BJ (cell line): ENCODE data around the gene ZBTB24. TPM values are rescaled to one million over a fixed set of nuclear protein-coding genes. Genes with fewer than 3 reads are reported as not detected.

Experiments
- CTCF ChIA-PET: fragments of 350-600 bp; formaldehyde crosslinking; extraction: SDS; loops from one replicate; lab custom pipeline; 2021; ENCODE audit warnings: antibody characterized with exemption, inconsistent platforms; lab: Yijun Ruan, JAX
- POLR2A ChIA-PET: fragments of 300-600 bp; sonication (Branson Sonifier 250); formaldehyde crosslinking; extraction: SDS; loops from one replicate; lab custom pipeline; 2021; ENCODE audit warnings: antibody characterized with exemption; lab: Charles Lee
- DNase-seq: peaks from one replicate; pipeline ENCODE4 v3.0.0-alpha.2; 2011; ENCODE audit warnings: low read depth
- H3K27me3 ChIP-seq: 2 replicates; pipeline ENCODE4 v1.6.0; 2011; ENCODE audit warnings: low read length; ENCODE audit not compliant: control insufficient read depth, insufficient read depth
- H3K36me3 ChIP-seq: 2 replicates; pipeline ENCODE4 v1.5.1; 2011; ENCODE audit warnings: low read length; ENCODE audit not compliant: control insufficient read depth, insufficient read depth
- H3K4me3 ChIP-seq: 2 replicates; pipeline ENCODE4 v1.5.1; 2011; ENCODE audit warnings: low read depth, mild to moderate bottlenecking, control low read depth, low read length
- polyA minus RNA-seq: library from RNA; depleted of rRNA, polyadenylated mRNA; stranded (reverse); fragments of >200 nt; gene quantifications from 2 replicates; pipeline ENCODE4 v1.2.3, GENCODE V29; 2011; rRNA and poly(A)+ RNA removed
- polyA plus RNA-seq: library from polyadenylated mRNA; depleted of rRNA; stranded (reverse); fragments of >200 nt; gene quantifications from 2 replicates; pipeline ENCODE4 v1.2.3, GENCODE V29; 2011; rRNA removed
- TF ChIP-seq, protein P1 (sequence below): IDR thresholded peaks from 2 replicates; pipeline ENCODE4 v1.5.1; 2011; ENCODE audit warnings: low read depth, mild to moderate bottlenecking, control low read depth, inconsistent platforms, low read length, moderate library complexity; ENCODE audit not compliant: insufficient read depth

The ZBTB24 gene
- polyA plus RNA-seq (3.0 and 3.7 TPM in 2 replicates), polyA minus RNA-seq (3.9 and 4.6 TPM in 2 replicates)

DNA sequence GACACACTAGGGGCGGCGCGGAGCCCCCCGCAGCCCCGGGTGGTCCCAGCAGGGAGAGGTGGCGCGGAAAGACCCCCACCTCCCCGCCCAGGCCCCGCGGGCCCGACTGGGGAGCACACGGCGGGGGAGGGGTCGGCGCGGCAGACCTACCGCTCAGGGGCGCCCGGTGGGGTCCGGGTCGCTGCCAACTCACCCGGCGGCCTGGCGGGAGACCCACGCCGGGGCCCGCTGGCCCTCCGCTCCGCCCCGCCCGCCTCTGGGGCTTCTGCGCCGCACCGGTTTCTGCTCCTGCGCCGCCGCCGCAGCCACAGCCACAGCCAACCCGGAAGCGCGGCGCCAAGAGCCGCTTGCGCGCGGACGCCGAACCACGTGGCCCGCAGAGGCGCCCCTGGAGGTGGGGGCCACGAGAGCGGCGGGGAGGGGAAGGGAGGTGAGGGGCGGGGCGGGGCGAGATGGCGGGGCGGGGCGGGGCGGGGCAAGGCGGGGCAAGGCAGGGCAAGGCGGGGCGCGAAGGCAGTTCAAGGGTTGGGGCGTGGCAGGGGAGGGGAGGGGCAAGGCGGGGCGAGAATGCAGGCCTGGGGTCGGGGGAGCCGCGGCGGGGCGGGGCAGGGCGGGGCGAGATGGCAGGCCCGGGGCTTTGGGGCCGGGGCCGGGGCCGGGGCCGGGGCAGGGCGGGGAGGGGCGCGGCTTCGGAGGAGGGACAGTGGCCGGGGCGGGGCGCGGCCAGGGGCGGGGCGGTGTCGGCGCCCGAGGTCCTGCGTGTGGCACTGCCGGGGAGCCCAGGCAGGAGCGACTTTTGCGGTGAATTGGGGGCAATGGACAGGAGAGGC is at the start of gene ZBTB24:
ZBTB24 (minus strand) TSS at position 315 of the 830 bp plus-strand sequence. CDS start 1,193 bp downstream, outside the sequence.
- 0 out of 2 replicates have a peak, but pooled peaks cover 1% of the 10 kb centered on the region for H3K27me3 ChIP-seq
- H3K36me3 ChIP-seq: peaks cover 4% of the 10 kb centered on the region; the same call in 1 of the 2 replicates
- ChIA-PET CTCF (no interaction called here), POLR2A (no interaction called here)
- peak within 1 kb of the TSS; percentile 86 for H3K4me3 ChIP-seq
- no peak for DNase-seq
- TF ChIP-seq, protein P1, sequence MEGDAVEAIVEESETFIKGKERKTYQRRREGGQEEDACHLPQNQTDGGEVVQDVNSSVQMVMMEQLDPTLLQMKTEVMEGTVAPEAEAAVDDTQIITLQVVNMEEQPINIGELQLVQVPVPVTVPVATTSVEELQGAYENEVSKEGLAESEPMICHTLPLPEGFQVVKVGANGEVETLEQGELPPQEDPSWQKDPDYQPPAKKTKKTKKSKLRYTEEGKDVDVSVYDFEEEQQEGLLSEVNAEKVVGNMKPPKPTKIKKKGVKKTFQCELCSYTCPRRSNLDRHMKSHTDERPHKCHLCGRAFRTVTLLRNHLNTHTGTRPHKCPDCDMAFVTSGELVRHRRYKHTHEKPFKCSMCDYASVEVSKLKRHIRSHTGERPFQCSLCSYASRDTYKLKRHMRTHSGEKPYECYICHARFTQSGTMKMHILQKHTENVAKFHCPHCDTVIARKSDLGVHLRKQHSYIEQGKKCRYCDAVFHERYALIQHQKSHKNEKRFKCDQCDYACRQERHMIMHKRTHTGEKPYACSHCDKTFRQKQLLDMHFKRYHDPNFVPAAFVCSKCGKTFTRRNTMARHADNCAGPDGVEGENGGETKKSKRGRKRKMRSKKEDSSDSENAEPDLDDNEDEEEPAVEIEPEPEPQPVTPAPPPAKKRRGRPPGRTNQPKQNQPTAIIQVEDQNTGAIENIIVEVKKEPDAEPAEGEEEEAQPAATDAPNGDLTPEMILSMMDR: no peak

DNA sequence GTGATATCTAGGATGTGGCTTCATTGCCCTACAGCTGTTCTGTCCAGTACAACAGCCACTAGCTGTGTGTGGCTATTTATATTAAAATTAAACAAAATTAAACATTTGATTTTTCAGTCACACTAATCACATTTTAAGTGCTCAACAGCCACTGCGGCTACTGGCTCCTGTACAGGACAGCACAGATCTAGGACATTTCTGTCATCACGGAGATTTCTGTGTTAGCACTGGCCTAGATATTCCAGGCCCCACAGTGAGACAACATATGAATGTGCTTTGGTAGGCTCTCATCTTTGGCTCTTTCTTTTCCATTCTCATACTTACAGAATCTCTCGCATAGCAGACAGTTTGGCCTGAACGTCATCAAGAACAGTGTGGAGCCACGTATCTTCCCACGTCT is 48.4 kb upstream of the ZBTB24 start:
- H3K36me3 ChIP-seq: no peaks in the 10 kb centered on the region
- TF ChIP-seq, protein P1: no peak
- ChIA-PET POLR2A (no interaction called here), CTCF (interaction anchor here (0.5 kb wide), 1 partner anchor 648 kb away, joined by 3 read pairs; the partner anchor contains the start of gene WASF1)
- H3K27me3 ChIP-seq: no peaks in the 10 kb centered on the region
- no peak overlapping the region for H3K4me3 ChIP-seq
- no peak for DNase-seq

DNA sequence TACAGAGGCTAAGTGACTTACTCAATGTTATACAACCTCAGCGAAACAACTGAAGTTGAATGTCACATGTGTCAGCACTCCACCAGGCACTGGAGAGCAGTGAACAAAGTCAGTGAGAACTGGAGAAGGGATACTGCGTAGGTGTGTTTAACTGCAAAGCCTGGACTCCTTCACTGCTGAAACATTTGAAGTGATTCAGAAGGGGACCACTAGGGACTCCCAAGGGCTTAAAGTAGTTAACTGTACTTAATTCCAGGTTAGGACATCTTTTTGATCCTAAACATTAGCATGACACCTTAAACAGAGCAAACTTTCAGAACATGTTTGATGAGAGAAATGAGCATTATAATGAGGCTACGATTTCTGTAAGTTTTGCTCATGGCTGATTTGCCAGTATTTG is 45.0 kb upstream of the ZBTB24 start:
- Histone ChIP-seq H3K27me3 (no peaks in the 10 kb centered on the region), H3K36me3 (no peaks in the 10 kb centered on the region), H3K4me3 (no peak overlapping the region)
- DNase-seq: no peak
- TF ChIP-seq, protein P1: 0 out of 2 replicates have a peak, but pooled peaks have one; percentile 17
- ChIA-PET CTCF (interaction anchor here (0.6 to 3.1 kb wide), 7 partner anchors 28 to 647 kb away, joined by 3 to 20 read pairs (median 3); no protein-coding TSS in a partner anchor), POLR2A (no interaction called here)

DNA sequence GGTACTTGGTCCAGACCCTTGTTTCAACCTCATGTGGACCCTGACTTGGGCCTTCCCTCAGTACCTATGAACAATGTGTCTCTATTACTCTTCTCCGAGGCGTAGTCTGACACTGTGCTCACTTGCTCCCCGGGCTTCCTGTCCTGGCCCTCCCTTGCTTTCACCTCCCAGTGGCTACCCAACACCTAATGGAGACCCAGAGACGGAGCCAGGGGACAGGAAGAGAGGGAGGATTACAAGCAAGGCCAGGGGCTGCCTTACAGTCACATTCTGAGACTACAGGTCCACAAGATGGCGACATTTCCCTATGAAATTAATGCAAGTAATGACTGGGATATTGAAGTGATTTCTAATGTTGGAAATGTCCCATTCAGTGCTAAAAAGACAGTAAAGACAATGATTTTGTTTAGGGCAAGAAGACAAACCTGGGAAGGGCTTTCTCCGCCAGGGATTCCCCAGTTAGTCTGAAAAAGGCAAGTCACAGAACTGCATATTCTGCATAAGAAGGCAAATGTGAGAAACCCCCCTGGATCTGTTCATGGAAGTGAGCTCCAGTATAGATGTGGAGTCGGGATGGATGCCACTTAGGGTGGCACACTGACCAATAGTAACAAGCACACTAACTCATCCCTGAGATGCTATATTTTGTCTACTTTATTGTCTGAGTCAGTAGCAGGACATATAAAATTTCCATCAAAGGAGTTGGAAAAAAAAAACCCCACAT is 44.0 kb upstream of the ZBTB24 start:
- CTCF ChIA-PET: interaction anchor here (0.6 to 3.1 kb wide), 7 partner anchors 22 to 648 kb away, joined by 3 to 20 read pairs (median 3); no protein-coding TSS in a partner anchor
- no peak overlapping the region for H3K4me3 ChIP-seq
- H3K36me3 ChIP-seq: no peaks in the 10 kb centered on the region
- POLR2A ChIA-PET: no interaction called here
- TF ChIP-seq, protein P1: peak; percentile 65
- no peaks in the 10 kb centered on the region for H3K27me3 ChIP-seq
- no peak for DNase-seq
